Measurements from ENCODE around the gene OR51E2.

Gene OR51E2

GRCh38 chr11:4664786-4665185, 32.9 kb downstream of the OR51E2 start:
- TF ChIP-seq POLR2A (IDR thresholded peaks at IDR 0.05; ENCODE audit: low read depth, low read length) (no peak), TAF1 (IDR thresholded peaks at IDR 0.05; ENCODE audit: low read depth, low read length) (no peak), POLR2AphosphoS5 (IDR thresholded peaks at IDR 0.05; ENCODE audit: low read depth, low read length) (no peak), POU2F2 (IDR thresholded peaks at IDR 0.05; ENCODE audit: low read depth, low read length) (no peak), PAX5 (IDR thresholded peaks at IDR 0.05; ENCODE audit: insufficient read depth, low read length, severe bottlenecking) (no peak), SPI1 (IDR thresholded peaks at IDR 0.05; ENCODE audit: low read depth, low read length) (no peak)
- DNase-seq (ENCODE audit: insufficient read length, low spot score) (no peak), FAIRE-seq (no peak)

GRCh38 chr11:4664183-4664582, 33.5 kb downstream of the OR51E2 start:
- DNase-seq (ENCODE audit: insufficient read length, low spot score) (no peak), FAIRE-seq (no peak)

GRCh38 chr11:4662876-4663275, 34.8 kb downstream of the OR51E2 start:
- FAIRE-seq (no peak), DNase-seq (ENCODE audit: insufficient read length, low spot score) (no peak)
- no peak for TF ChIP-seq SPI1 (IDR thresholded peaks at IDR 0.05; ENCODE audit: low read depth, low read length)
- TF ChIP-seq POLR2A (IDR thresholded peaks at IDR 0.05; ENCODE audit: low read depth, low read length): no peak
- TF ChIP-seq PAX5 (IDR thresholded peaks at IDR 0.05; ENCODE audit: insufficient read depth, low read length, severe bottlenecking): no peak
- no peak for TF ChIP-seq POU2F2 (IDR thresholded peaks at IDR 0.05; ENCODE audit: low read depth, low read length)
- no peak for TF ChIP-seq POLR2AphosphoS5 (IDR thresholded peaks at IDR 0.05; ENCODE audit: low read depth, low read length)
- TF ChIP-seq TAF1 (IDR thresholded peaks at IDR 0.05; ENCODE audit: low read depth, low read length): no peak

More at GRCh38 chr11:4664183-4664582, 33.5 kb downstream of the OR51E2 start:
- TF ChIP-seq POU2F2 (IDR thresholded peaks at IDR 0.05; ENCODE audit: low read depth, low read length): no peak
- no peak for TF ChIP-seq PAX5 (IDR thresholded peaks at IDR 0.05; ENCODE audit: insufficient read depth, low read length, severe bottlenecking)
- no peak for TF ChIP-seq SPI1 (IDR thresholded peaks at IDR 0.05; ENCODE audit: low read depth, low read length)
- no peak for TF ChIP-seq POLR2A (IDR thresholded peaks at IDR 0.05; ENCODE audit: low read depth, low read length)
- no peak for TF ChIP-seq POLR2AphosphoS5 (IDR thresholded peaks at IDR 0.05; ENCODE audit: low read depth, low read length)
- TF ChIP-seq TAF1 (IDR thresholded peaks at IDR 0.05; ENCODE audit: low read depth, low read length): no peak

- DNase-seq (ENCODE audit: insufficient read length, low spot score) (no peak), FAIRE-seq (no peak)
- TF ChIP-seq POLR2A (IDR thresholded peaks at IDR 0.05; ENCODE audit: low read depth, low read length) (no peak), POU2F2 (IDR thresholded peaks at IDR 0.05; ENCODE audit: low read depth, low read length) (no peak), SPI1 (IDR thresholded peaks at IDR 0.05; ENCODE audit: low read depth, low read length) (no peak), PAX5 (IDR thresholded peaks at IDR 0.05; ENCODE audit: insufficient read depth, low read length, severe bottlenecking) (no peak), TAF1 (IDR thresholded peaks at IDR 0.05; ENCODE audit: low read depth, low read length) (no peak), POLR2AphosphoS5 (IDR thresholded peaks at IDR 0.05; ENCODE audit: low read depth, low read length) (no peak)
Observed at GRCh38 chr11:4658629-4659445, 38.8 kb downstream of the OR51E2 start.

GRCh38 chr11:4654635-4655369, 42.9 kb downstream of the OR51E2 start:
- FAIRE-seq (no peak), DNase-seq (ENCODE audit: insufficient read length, low spot score) (no peak)
- TF ChIP-seq PAX5 (IDR thresholded peaks at IDR 0.05; ENCODE audit: insufficient read depth, low read length, severe bottlenecking) (no peak), POLR2AphosphoS5 (IDR thresholded peaks at IDR 0.05; ENCODE audit: low read depth, low read length) (no peak)

GRCh38 chr11:4647766-4648165, 49.9 kb downstream of the OR51E2 start:
- FAIRE-seq (no peak), DNase-seq (ENCODE audit: insufficient read length, low spot score) (no peak)

GRCh38 chr11:4645974-4646373, 51.7 kb downstream of the OR51E2 start:
- no peak for FAIRE-seq
- TF ChIP-seq SPI1 (IDR thresholded peaks at IDR 0.05; ENCODE audit: low read depth, low read length) (no peak), POU2F2 (IDR thresholded peaks at IDR 0.05; ENCODE audit: low read depth, low read length) (no peak), TAF1 (IDR thresholded peaks at IDR 0.05; ENCODE audit: low read depth, low read length) (no peak), POLR2A (IDR thresholded peaks at IDR 0.05; ENCODE audit: low read depth, low read length) (no peak), POLR2AphosphoS5 (IDR thresholded peaks at IDR 0.05; ENCODE audit: low read depth, low read length) (no peak), PAX5 (IDR thresholded peaks at IDR 0.05; ENCODE audit: insufficient read depth, low read length, severe bottlenecking) (no peak)
- DNase-seq (ENCODE audit: insufficient read length, low spot score): no peak

More at GRCh38 chr11:4647766-4648165, 49.9 kb downstream of the OR51E2 start:
- TF ChIP-seq PAX5 (IDR thresholded peaks at IDR 0.05; ENCODE audit: insufficient read depth, low read length, severe bottlenecking): no peak
- no peak for TF ChIP-seq POLR2AphosphoS5 (IDR thresholded peaks at IDR 0.05; ENCODE audit: low read depth, low read length)
- no peak for TF ChIP-seq POU2F2 (IDR thresholded peaks at IDR 0.05; ENCODE audit: low read depth, low read length)
- TF ChIP-seq TAF1 (IDR thresholded peaks at IDR 0.05; ENCODE audit: low read depth, low read length): no peak
- no peak for TF ChIP-seq SPI1 (IDR thresholded peaks at IDR 0.05; ENCODE audit: low read depth, low read length)
- no peak for TF ChIP-seq POLR2A (IDR thresholded peaks at IDR 0.05; ENCODE audit: low read depth, low read length)

- TF ChIP-seq POU2F2 (IDR thresholded peaks at IDR 0.05; ENCODE audit: low read depth, low read length): no peak
- DNase-seq (ENCODE audit: insufficient read length, low spot score): no peak
- no peak for FAIRE-seq
Observed at GRCh38 chr11:4644233-4644632, 53.4 kb downstream of the OR51E2 start.

GRCh38 chr11:4643682-4644081, 54.0 kb downstream of the OR51E2 start, which contains the start of gene OR51E1:
Gene OR51E1, plus strand, starts transcription at chr11:4643982. Its CDS starts 8,545 bp downstream, at chr11:4652527.
- TF ChIP-seq SPI1 (IDR thresholded peaks at IDR 0.05; ENCODE audit: low read depth, low read length) (no peak), POU2F2 (IDR thresholded peaks at IDR 0.05; ENCODE audit: low read depth, low read length) (no peak), POLR2A (IDR thresholded peaks at IDR 0.05; ENCODE audit: low read depth, low read length) (no peak), POLR2AphosphoS5 (IDR thresholded peaks at IDR 0.05; ENCODE audit: low read depth, low read length) (no peak), PAX5 (IDR thresholded peaks at IDR 0.05; ENCODE audit: insufficient read depth, low read length, severe bottlenecking) (no peak), TAF1 (IDR thresholded peaks at IDR 0.05; ENCODE audit: low read depth, low read length) (no peak)
- DNase-seq (ENCODE audit: insufficient read length, low spot score): no peak
- no peak for FAIRE-seq
